ENCODE measurements around the gene MAP1LC3C.

The MAP1LC3C gene

DNA sequence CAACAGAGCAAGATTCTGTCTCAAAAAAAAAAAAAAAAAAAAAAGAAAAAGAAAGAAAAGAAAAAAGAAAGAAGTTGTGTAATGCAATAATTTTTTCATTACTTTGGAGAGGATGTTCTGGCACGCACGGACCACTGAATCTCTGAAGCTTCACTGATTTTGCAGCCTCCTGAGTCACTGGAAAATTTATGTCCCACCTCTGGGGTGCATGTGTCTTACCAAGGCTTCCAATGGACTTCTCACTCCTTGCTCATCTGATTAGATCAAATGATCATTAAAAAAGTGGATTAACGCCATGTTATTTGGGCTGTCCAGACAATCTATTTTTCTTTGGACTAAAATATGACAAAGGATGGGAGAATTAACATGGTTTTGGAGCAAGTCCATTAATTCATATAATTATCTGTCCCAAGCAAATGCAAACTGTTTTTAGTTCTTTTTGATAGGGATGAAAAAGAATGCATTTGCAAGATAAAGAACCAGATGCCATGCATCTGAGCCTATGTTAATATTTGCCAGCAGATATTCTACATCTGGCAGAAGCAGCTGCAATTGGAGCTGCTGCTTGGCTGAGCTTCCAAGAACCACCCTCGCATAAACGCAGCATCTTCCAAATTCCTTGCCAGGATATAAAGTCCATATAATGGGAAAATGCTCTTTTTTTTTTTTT lies 10.1 kb upstream of the MAP1LC3C start:
- Histone ChIP-seq H3K27me3 (replicated peaks; ENCODE audit: control insufficient read depth, insufficient read depth, low read length) (no peaks in the 10 kb centered on the region), H3K4me1 (ENCODE audit: control insufficient read depth, insufficient read depth, low read length) (peaks cover 36% of the 10 kb centered on the region), H3K9ac (ENCODE audit: low read length) (no peak overlapping the region), H3K9me3 (ENCODE audit: control insufficient read depth, low read length) (no peaks in the 10 kb centered on the region), H3K36me3 (ENCODE audit: control insufficient read depth, insufficient read depth, low read length, severe bottlenecking) (no peaks in the 10 kb centered on the region), H3K4me3 (ENCODE audit: low read length) (no peak overlapping the region)
- no peak for DNase-seq (ENCODE audit: low read depth)

DNA sequence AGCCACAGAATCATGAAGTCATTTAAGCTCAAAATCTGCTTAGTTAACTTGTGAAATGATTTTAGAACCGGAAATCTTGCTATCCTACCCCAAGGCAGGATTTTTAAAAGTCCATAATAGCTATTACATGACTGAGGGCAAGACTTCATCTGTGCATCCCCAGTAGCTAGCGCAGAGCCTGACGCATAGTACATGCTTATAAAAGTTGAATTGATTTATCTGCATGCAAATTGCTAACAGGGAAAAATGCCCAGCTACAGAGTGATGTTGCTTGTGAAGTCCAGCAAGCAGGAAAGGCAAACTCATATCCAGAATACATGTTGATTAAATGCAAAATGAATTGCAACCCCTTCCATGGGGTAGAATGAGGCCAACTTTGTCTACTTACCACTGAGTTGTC lies 8.1 kb upstream of the MAP1LC3C start:
- Histone ChIP-seq H3K4me3 (ENCODE audit: low read length) (no peak overlapping the region), H3K9ac (ENCODE audit: low read length) (no peak overlapping the region), H3K27me3 (replicated peaks; ENCODE audit: control insufficient read depth, insufficient read depth, low read length) (no peaks in the 10 kb centered on the region), H3K36me3 (ENCODE audit: control insufficient read depth, insufficient read depth, low read length, severe bottlenecking) (no peaks in the 10 kb centered on the region), H3K4me1 (ENCODE audit: control insufficient read depth, insufficient read depth, low read length) (peaks cover 42% of the 10 kb centered on the region), H3K9me3 (ENCODE audit: control insufficient read depth, low read length) (no peaks in the 10 kb centered on the region)
- DNase-seq (ENCODE audit: low read depth) = no peak

DNA sequence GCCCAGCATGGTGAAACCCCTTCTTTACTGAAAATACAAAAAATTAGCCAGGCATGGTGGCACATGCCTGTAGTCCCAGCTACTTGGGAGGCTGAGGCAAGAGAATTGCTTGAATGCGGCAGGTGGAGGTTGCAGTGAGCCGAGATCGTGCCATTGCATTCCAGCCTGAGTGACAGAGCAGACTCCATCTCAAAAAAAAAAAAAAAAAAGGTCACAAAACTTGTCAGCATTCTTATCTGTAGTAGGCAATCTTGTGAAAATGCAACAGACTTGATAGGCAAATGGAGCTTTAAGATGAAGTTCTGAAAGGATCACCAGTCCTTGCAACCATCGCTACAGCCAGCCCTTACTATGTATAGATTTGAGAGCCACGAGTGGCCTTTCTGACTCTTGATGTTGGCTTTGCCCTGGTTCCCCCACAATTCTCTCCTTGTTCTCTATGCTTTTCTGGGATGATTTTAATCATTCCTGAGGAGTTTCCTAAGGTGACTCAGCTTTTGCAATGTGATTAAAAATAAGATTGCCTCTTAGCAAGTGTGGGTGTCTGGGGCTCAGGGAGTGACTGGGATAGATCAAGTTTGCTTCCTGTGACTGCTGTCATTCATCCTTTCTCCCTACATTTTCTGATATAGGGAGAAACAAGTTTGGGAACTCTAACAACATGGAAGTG lies 7.1 kb upstream of the MAP1LC3C start:
- DNase-seq (ENCODE audit: low read depth) = peak; percentile 48
- Histone ChIP-seq H3K36me3 (ENCODE audit: control insufficient read depth, insufficient read depth, low read length, severe bottlenecking) (no peaks in the 10 kb centered on the region), H3K4me3 (ENCODE audit: low read length) (no peak overlapping the region), H3K4me1 (ENCODE audit: control insufficient read depth, insufficient read depth, low read length) (peaks cover 47% of the 10 kb centered on the region), H3K27me3 (replicated peaks; ENCODE audit: control insufficient read depth, insufficient read depth, low read length) (no peaks in the 10 kb centered on the region), H3K9me3 (ENCODE audit: control insufficient read depth, low read length) (no peaks in the 10 kb centered on the region), H3K9ac (ENCODE audit: low read length) (peak overlapping the region; percentile 14)

DNA sequence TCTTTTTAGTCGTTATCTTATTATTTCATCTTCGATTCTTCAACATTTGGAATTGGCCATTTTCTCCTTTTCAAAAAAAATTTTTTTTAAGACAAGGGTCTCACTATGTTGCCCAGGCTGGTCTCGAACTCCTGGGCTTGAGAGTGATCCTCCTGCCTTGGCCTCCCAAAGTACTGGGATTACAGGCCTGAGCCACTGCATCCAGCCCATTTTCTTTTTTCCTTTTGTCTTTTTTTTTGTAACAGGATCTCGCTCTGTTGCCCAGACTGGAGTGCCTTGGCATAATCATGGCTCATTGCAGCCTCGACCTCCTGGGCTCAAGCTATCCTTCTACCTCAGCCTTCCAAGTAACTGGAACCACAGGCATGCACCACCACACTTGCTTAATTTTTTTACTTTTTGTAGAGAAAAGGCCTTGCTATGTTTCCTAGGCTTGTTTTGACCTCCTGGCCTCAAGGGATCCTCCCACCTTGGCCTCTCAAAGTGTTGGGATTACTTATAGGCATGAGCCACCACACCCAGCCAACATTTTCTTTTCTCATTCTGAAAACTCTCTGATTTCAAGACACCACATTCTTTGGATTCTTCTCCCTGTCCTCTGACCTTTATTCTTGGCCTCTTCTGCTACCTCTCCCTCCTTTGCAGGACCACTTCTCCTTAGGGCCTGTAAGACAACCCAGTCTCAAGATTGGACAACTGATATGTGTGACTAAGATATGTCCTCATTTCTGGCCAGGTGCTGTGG lies 6.0 kb upstream of the MAP1LC3C start:
- no peak for DNase-seq (ENCODE audit: low read depth)
- H3K9me3 ChIP-seq (ENCODE audit: control insufficient read depth, low read length) = no peaks in the 10 kb centered on the region
- H3K36me3 ChIP-seq (ENCODE audit: control insufficient read depth, insufficient read depth, low read length, severe bottlenecking) = no peaks in the 10 kb centered on the region
- no peaks in the 10 kb centered on the region for H3K27me3 ChIP-seq (replicated peaks; ENCODE audit: control insufficient read depth, insufficient read depth, low read length)
- H3K9ac ChIP-seq (ENCODE audit: low read length) = peak overlapping the region; percentile 32
- no peak overlapping the region for H3K4me3 ChIP-seq (ENCODE audit: low read length)
- H3K4me1 ChIP-seq (ENCODE audit: control insufficient read depth, insufficient read depth, low read length) = peaks cover 47% of the 10 kb centered on the region

DNA sequence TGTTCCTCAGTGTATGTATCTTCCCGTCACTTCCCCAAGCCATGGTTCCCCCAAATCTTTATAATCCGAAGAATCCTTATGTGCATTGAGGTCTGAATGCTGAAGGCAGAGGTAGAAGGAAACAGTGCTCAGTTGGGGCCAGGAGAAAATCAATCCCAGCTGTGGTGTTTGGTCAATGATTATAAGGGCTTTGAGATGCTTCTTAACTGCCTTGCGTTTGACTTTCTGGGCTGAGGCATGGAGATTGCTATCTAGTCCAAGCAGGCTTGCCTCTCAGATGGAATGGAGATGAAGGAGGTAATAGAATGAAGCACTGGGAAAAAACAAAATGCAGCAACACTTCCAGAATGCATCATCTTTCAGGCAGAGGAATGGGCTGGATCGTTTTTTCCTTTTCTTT lies 3.6 kb upstream of the MAP1LC3C start:
- H3K36me3 ChIP-seq (ENCODE audit: control insufficient read depth, insufficient read depth, low read length, severe bottlenecking) = no peaks in the 10 kb centered on the region
- no peaks in the 10 kb centered on the region for H3K9me3 ChIP-seq (ENCODE audit: control insufficient read depth, low read length)
- H3K4me3 ChIP-seq (ENCODE audit: low read length) = no peak overlapping the region
- DNase-seq (ENCODE audit: low read depth) = peak; percentile 57
- no peaks in the 10 kb centered on the region for H3K27me3 ChIP-seq (replicated peaks; ENCODE audit: control insufficient read depth, insufficient read depth, low read length)
- H3K9ac ChIP-seq (ENCODE audit: low read length) = no peak overlapping the region
- H3K4me1 ChIP-seq (ENCODE audit: control insufficient read depth, insufficient read depth, low read length) = peaks cover 53% of the 10 kb centered on the region

DNA sequence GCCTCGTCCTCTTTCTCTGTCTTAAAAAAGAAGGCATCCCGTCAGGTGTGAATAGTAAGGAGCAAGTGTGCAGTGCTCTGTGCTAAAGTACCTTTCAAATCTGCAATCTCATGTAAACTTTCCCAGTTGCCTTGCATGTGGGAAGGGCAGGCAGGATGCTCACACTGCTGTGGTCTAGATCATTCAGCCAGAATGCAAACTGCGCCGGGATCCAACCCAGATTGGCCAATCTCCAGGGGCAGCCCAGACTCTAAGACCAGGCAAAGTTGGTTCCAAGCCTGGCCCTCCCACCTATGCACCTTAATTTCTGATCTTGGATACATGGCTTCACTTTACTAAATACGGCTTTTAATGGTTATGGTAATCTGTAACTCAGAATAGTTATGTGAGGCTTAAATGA lies 3.2 kb upstream of the MAP1LC3C start:
- Histone ChIP-seq H3K9me3 (ENCODE audit: control insufficient read depth, low read length) (no peaks in the 10 kb centered on the region), H3K36me3 (ENCODE audit: control insufficient read depth, insufficient read depth, low read length, severe bottlenecking) (no peaks in the 10 kb centered on the region), H3K9ac (ENCODE audit: low read length) (peak overlapping the region; percentile 66), H3K4me1 (ENCODE audit: control insufficient read depth, insufficient read depth, low read length) (peaks cover 53% of the 10 kb centered on the region), H3K27me3 (replicated peaks; ENCODE audit: control insufficient read depth, insufficient read depth, low read length) (no peaks in the 10 kb centered on the region), H3K4me3 (ENCODE audit: low read length) (peak overlapping the region; percentile 39)
- no peak for DNase-seq (ENCODE audit: low read depth)

DNA sequence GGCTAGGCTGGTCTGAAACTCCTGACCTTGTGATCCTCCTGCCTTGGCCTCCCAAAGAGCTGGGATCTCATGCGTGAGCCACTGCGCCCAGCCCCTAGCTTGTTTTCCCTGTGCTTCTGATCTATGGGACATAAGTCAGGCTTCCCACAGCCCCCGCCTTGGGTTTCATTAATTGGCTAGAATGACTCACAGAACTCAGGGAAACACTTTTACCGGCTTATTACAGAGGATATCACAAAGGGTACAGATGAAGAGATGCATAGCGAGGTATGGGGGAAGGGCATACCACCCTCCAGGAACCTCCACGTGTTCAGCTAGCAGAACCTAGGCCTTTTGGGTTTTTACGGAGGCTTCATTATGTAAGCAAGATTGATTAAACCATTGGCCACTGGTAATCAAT lies 1.5 kb upstream of the MAP1LC3C start:
- no peaks in the 10 kb centered on the region for H3K36me3 ChIP-seq (ENCODE audit: control insufficient read depth, insufficient read depth, low read length, severe bottlenecking)
- no peaks in the 10 kb centered on the region for H3K9me3 ChIP-seq (ENCODE audit: control insufficient read depth, low read length)
- no peak for DNase-seq (ENCODE audit: low read depth)
- H3K27me3 ChIP-seq (replicated peaks; ENCODE audit: control insufficient read depth, insufficient read depth, low read length) = no peaks in the 10 kb centered on the region
- no peak overlapping the region for H3K4me3 ChIP-seq (ENCODE audit: low read length)
- H3K4me1 ChIP-seq (ENCODE audit: control insufficient read depth, insufficient read depth, low read length) = peaks cover 40% of the 10 kb centered on the region
- no peak overlapping the region for H3K9ac ChIP-seq (ENCODE audit: low read length)

DNA sequence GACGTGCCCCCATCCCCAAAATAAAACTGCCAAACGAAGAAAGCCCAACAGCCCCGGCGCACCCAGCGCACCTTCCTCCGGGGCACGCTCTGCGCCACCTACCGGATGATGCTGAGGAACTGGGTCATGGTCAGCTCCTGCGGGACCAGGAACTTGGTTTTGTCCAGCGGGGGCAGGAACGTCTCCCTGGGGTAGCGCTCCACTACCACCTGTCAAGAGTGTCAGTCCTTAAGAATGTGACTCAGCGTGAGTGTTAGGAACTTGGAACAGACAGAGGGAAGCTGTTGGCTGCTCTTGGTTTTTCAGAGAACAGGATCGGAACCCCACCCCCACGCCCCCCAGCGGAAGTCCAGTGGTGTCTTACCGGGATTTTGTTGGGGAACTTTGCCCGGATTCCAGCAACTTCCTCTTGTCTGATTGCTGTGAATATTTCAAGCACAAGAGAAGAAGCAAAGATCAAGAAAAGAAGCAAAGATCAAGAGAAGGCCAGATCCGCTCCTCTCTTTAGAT lies 431 bp downstream of the MAP1LC3C start:
- peak; percentile 76 for DNase-seq (ENCODE audit: low read depth)
- H3K4me3 ChIP-seq (ENCODE audit: low read length) = peak overlapping the region; percentile 78
- H3K36me3 ChIP-seq (ENCODE audit: control insufficient read depth, insufficient read depth, low read length, severe bottlenecking) = no peaks in the 10 kb centered on the region

DNA sequence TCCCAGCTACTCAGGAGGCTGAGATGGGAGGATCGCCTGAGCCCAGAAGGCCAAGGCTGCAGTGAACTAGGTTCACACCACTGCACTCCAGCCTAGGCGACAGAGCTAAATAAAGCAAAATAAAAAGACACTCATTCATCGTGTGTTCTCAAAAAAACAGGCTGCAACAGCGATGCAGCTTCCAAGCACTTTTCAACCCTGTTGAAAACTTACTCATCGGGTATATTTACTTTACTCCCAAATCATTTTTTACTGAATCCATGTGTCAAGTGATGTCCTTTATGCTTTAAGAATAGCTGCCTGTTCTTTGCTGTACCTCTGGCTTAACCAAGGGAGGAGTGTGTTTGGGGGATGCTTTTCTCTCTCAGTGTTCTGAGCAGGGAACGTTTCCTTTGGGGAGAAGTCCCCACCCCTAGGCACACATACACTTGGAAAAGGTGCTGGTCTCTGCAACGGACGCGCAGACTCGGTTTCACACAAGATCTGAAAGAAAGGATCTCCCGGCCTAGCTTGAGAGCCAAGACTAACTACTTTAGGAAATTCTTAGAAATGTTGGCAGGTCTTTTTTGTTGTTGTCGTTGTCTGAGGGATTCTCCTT lies 1.4 kb downstream of the MAP1LC3C start:
- no peak overlapping the region for H3K9ac ChIP-seq (ENCODE audit: low read length)
- no peaks in the 10 kb centered on the region for H3K27me3 ChIP-seq (replicated peaks; ENCODE audit: control insufficient read depth, insufficient read depth, low read length)
- no peak overlapping the region for H3K4me3 ChIP-seq (ENCODE audit: low read length)
- no peak for DNase-seq (ENCODE audit: low read depth)
- no peaks in the 10 kb centered on the region for H3K9me3 ChIP-seq (ENCODE audit: control insufficient read depth, low read length)
- H3K4me1 ChIP-seq (ENCODE audit: control insufficient read depth, insufficient read depth, low read length) = peaks cover 34% of the 10 kb centered on the region
- no peaks in the 10 kb centered on the region for H3K36me3 ChIP-seq (ENCODE audit: control insufficient read depth, insufficient read depth, low read length, severe bottlenecking)

More for the DNA sequence above, 431 bp downstream of the MAP1LC3C start:
- H3K9ac ChIP-seq (ENCODE audit: low read length) = peak overlapping the region; percentile 80
- no peaks in the 10 kb centered on the region for H3K9me3 ChIP-seq (ENCODE audit: control insufficient read depth, low read length)
- H3K27me3 ChIP-seq (replicated peaks; ENCODE audit: control insufficient read depth, insufficient read depth, low read length) = no peaks in the 10 kb centered on the region
- H3K4me1 ChIP-seq (ENCODE audit: control insufficient read depth, insufficient read depth, low read length) = peaks cover 33% of the 10 kb centered on the region

DNA sequence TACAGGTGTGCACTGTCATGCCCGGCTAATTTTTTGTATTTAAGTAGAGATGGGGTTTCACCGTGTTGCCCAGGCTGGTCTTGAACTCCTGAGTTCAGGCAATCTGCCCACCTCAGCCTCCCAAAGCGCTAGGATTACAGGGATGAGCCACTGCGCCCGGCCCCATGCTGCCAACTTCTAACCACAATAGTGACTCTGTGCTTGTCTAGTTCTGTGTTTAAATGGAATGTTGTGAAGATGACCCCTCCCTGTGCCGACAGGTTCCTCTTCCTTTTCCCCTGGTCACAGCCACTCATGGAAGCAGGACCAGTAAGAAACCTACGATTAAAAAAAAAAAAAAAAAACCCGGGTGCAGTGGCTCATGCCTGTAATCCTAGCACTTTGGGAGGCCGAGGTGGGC lies 4.7 kb downstream of the MAP1LC3C start:
- no peaks in the 10 kb centered on the region for H3K9me3 ChIP-seq (ENCODE audit: control insufficient read depth, low read length)

DNA sequence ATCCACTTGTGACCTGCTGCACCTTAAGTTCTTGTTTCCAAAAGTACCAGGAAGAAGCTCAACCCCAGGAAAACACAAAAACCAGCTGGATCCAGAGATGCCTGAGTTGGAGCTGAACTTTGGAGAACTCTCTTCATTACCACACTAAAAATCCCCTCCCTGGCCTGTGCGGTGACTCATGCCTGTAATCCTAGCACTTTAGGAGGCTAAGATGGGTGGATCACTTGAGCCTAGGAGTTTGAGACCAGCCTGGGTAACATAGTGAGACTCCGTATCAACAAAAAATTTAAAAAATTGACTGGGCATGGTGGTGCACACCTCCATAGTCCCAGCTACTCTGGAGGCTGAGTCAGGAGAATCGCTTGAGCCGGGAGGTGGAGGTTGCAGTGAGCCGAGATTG lies 6.2 kb downstream of the MAP1LC3C start:
- H3K36me3 ChIP-seq (ENCODE audit: control insufficient read depth, insufficient read depth, low read length, severe bottlenecking) = no peaks in the 10 kb centered on the region
- DNase-seq (ENCODE audit: low read depth) = peak; percentile 38
- no peaks in the 10 kb centered on the region for H3K27me3 ChIP-seq (replicated peaks; ENCODE audit: control insufficient read depth, insufficient read depth, low read length)

More for the DNA sequence above, 4.7 kb downstream of the MAP1LC3C start:
- Histone ChIP-seq H3K4me1 (ENCODE audit: control insufficient read depth, insufficient read depth, low read length) (peaks cover 19% of the 10 kb centered on the region), H3K9ac (ENCODE audit: low read length) (no peak overlapping the region), H3K27me3 (replicated peaks; ENCODE audit: control insufficient read depth, insufficient read depth, low read length) (no peaks in the 10 kb centered on the region), H3K36me3 (ENCODE audit: control insufficient read depth, insufficient read depth, low read length, severe bottlenecking) (no peaks in the 10 kb centered on the region), H3K4me3 (ENCODE audit: low read length) (no peak overlapping the region)
- no peak for DNase-seq (ENCODE audit: low read depth)

More for the DNA sequence above, 6.2 kb downstream of the MAP1LC3C start:
- Histone ChIP-seq H3K9me3 (ENCODE audit: control insufficient read depth, low read length) (no peaks in the 10 kb centered on the region), H3K4me1 (ENCODE audit: control insufficient read depth, insufficient read depth, low read length) (peaks cover 18% of the 10 kb centered on the region), H3K4me3 (ENCODE audit: low read length) (no peak overlapping the region), H3K9ac (ENCODE audit: low read length) (no peak overlapping the region)

Data from adipocyte (in vitro differentiated cells).